ENCODE results near the gene RFX8.

Gene RFX8

GRCh38 chr2:101410114-101410513 lies 64.8 kb downstream of the RFX8 start:
- no peak for DNase-seq (ENCODE audit: low read depth in 2 of 2)

- DNase-seq (ENCODE audit: low read depth in 2 of 2) = no peak
These were observed 65.2 kb downstream of the RFX8 start for GRCh38 chr2:101409699-101410098.

GRCh38 chr2:101408925-101409324 lies 66.0 kb downstream of the RFX8 start:
- no peak for DNase-seq (ENCODE audit: low read depth in 2 of 2)

- DNase-seq (ENCODE audit: low read depth in 2 of 2) = no peak
These were observed 69.5 kb downstream of the RFX8 start for GRCh38 chr2:101405351-101405899.

DNA sequence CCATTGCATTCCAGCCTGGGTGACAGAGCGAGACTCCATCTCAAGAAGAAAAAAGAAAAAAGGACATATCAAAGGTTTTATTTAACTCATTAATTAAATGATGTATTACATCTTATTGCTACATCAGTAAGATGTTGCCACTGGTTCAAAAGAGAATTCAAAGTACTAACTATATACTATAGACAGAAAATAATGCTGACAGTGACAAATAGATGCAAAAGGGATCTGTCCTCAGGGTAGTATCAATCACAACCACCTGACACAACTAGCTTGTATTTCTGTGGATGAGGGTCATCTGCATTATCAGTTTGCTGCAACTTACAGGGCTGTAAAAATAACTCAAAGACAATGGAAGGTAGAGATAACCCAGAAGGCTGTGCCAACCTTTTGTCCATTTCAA lies 71.2 kb downstream of the RFX8 start:
- no peak for DNase-seq (ENCODE audit: low read depth in 2 of 2)

GRCh38 chr2:101402630-101403029 lies 72.3 kb downstream of the RFX8 start:
- DNase-seq (ENCODE audit: low read depth in 2 of 2) = no peak

DNA sequence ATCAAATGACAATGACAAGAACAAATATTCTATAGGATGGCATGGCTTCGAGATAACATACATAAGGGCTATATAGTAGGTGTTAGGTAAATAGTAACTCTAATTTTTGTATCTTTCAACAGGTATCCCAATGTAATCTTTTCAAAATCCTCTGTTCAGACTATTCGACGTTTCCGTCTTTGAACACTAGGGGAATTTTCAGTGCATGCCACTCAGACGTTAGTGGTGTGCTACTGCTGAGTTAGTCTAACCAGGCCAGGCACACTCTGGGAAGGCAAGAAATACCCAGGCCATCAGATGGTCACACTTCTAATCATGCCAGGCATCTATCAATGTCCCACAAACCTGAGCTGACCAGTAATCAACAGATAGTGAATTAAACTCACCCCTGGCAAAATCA lies 73.0 kb downstream of the RFX8 start:
- no peak for DNase-seq (ENCODE audit: low read depth in 2 of 2)

- DNase-seq (ENCODE audit: low read depth in 2 of 2) = no peak
These were observed 73.6 kb downstream of the RFX8 start for GRCh38 chr2:101401326-101401665.

DNA sequence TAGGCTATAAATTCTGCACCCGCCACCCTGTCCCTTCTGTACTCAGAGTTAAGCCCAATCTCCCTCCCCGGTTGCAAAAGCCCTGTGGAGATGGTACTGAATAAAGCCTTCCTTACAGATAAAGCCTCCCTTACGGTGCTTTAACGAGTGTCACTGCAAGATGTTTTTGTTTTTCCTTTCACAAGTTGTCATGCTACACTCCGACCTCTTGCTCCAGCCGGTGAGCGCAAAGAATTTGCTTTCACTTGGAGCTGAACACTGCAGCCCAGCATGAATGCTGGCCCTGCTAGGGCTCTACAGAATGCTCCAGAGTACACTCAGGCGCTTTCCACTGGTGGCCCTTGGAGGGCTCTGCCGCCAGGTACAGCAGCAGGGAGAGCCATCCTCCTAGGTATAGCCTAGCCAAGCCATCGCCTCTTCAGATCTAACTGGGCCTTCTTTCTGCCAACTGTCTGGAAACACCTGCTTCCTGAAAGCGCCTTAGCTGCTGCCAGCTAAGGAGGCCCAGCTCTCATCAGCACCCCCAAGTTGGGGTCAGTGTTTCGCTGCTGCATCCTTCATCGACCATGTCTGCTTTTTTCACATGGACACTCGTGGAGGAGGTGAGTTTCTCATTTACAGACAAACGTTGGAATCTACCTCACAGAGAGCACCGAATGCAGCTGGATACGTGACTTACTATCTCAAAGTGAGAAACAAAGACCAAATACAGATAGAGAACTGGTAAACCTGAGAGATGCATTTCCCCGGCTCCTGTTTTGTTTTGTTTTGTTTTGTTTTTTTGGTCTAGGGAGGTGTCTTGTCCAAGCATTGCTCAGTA lies 74.2 kb downstream of the RFX8 start:
- no peak for DNase-seq (ENCODE audit: low read depth in 2 of 2)

DNA sequence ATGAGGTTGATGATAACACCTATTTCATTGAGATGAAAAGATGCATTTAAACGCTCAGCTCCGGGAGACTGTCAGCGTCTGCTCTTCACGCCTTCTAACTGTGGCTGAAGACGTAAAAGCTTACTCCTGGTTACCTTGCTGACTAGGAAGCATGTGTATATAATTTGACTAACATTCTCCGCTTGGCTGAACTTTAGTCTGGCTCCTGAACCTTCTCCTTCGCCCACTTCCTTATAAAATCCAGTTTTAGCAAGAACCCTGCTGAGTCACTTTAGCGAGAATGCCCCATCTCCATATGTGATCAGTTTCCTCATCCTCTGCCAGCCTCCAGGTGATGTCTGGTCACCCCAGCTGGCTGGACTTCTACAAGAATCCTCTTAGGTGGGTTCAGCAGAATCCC lies 74.9 kb downstream of the RFX8 start:
- DNase-seq (ENCODE audit: low read depth in 2 of 2) = no peak

GRCh38 chr2:101399021-101399799 lies 75.7 kb downstream of the RFX8 start:
- no peak for DNase-seq (ENCODE audit: low read depth in 2 of 2)

- DNase-seq (ENCODE audit: low read depth in 2 of 2) = no peak
These were observed 76.6 kb downstream of the RFX8 start for GRCh38 chr2:101398116-101398821.

GRCh38 chr2:101396316-101396717 lies 78.6 kb downstream of the RFX8 start:
- no peak for DNase-seq (ENCODE audit: low read depth in 2 of 2)

DNA sequence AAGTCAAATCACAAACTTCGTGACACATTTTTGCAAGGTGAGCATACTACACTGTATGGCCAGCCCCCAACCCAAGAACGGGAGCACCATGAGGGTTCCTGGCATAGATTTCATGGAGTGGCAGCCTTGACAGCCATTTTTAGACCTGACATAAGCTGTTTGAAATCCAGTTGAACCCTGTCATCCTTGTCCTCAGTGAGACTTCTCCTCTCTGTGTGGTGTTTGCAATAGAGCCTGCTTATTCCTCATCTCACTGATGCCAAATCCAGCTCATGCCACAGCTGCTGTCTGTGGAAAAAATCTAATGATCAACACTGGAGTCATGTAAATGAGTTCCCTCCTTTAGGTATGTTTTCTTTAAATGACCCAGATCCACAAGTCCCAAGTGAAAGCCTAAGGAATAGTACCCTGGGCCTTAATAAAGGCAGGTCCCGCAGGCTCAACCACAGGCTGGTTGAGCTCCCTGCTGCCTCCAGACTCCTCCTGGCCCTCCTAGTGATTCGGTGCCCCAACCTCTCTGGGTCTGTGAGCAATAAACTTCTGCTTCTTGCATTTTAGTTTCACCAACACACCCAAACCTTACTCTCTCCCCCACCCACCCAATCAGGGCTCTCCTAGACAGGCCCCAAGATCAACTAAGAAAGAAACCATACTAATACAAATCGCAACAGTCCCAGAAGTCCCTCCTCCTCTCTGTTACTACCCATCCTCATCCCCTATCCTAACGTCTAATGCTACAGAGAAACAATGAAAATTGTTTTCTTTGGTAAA lies 79.2 kb downstream of the RFX8 start:
- no peak for DNase-seq (ENCODE audit: low read depth in 2 of 2)

DNA sequence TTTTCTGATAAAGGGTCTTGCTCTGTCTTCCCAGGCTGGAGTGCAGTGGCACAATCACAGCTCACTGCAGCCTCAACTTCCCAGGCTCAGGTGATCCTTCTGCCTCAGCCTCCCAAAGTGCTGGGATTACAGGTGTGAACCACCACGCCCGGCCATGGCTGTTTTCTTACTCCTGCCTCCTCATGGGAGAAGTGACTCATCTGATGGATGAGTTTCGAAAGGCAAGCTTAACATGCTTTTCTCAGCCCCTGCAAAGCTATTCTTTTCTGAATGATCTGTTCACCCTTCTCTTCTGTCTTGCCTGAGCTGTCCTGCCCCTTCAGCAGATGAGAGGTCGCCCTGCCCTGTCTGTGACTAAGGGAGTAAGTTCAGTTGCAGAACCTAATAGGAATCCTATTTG lies 86.7 kb downstream of the RFX8 start:
- no peak for DNase-seq (ENCODE audit: low read depth in 2 of 2)

DNA sequence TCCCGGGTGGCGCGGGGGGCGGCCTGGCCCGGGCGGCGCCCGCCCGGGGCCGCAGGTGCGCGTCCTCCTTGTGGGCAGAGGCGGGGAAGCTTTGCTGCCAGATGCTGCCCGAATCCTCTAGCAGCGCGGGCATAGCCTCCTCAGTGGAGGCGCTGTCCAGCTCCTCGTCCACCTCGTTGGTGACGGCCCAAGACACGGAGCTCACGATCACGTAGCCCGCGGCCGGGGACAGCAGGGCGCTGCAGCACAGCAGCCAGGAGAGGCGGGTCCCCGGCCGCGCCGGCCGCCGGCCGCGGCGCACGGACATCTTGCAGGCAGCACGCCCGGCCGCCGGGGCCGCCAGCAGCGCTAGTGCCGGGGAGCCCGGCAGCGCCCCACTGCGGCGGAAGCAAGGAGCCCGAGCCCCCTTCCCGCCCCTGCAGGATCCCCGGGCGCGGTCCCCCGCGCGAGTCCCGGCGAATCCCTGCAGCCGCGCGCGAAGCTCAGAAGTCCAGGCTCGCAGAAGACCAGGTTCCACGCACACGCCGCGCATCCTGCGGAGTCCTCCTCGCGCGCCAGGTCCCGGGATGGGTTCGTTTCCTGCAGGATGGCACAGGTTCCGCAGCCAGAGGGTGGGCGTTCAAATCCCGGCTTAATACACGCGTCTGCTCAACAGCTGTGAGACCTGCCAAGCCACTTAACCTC lies 87.6 kb downstream of the RFX8 start, which contains the start of gene CREG2:
Gene CREG2 (minus strand): TSS at position 353 of the 684 bp plus-strand sequence. CDS start 46 bp downstream, at position 307.
- no peak for DNase-seq (ENCODE audit: low read depth in 2 of 2)

- DNase-seq (ENCODE audit: low read depth in 2 of 2) = no peak
These were observed 88.2 kb downstream of the RFX8 start for GRCh38 chr2:101386599-101387150.

DNA sequence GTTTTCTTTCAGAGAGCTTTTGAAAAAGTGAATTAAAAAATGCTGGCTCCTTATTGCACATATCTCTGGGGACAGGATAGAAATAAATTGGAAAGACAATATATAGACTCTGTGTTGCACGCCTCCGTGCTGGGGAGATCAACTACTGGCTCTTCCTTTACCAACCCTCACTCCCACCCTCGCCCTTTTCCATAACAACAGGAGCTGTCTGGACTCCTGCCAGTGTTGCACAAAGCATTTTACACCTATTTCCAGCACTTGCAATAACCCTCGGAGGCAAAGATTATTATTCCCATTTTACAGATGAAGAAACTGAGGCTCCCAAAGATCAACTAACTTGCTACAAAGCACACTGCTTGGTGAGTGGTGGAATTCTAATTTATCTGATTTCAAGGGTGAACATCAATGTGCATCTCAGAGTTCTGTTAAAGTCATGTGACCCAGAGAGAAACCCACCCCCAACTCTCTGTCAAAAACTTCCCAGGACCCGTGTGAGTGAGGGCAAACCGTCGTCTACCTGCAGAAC lies 91.8 kb downstream of the RFX8 start:
- no peak for DNase-seq (ENCODE audit: low read depth in 2 of 2)

GRCh38 chr2:101382442-101382841 lies 92.5 kb downstream of the RFX8 start:
- DNase-seq (ENCODE audit: low read depth in 2 of 2) = no peak

DNA sequence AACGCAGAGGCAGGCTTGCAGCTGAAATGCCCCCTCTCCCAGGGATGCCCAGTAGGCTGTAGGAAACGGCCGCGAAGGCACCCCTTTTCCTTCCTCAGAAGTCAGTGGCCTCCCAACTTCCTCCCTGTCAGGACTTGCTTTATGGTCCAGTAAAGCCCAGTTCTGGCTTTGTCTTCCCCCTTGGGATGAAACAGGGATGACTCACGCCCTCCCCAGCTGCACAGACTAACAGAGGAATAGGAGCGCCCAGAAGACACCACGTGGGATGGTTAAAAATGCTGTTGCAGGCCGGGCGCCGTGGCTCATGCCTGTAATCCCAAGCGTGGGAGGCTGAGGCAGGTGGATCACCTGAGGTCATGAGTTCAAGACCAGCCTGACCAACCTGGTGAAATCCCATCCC lies 94.5 kb downstream of the RFX8 start:
- DNase-seq (ENCODE audit: low read depth in 2 of 2) = no peak
